GM23248 (cell line): ENCODE data around the gene ATP2B1.

Experiments used
- EZH2 ChIP-seq: fragments of 200-600 bp; sonication (generic); IDR thresholded peaks from 2 replicates; pipeline ENCODE4 v1.6.1; 2018; ENCODE audit warnings: antibody characterized with exemption, mild to moderate bottlenecking; ENCODE audit not compliant: insufficient read depth, poor library complexity, severe bottlenecking
- EZH2phosphoT487 ChIP-seq: fragments of 200-600 bp; sonication (generic); IDR thresholded peaks from 2 replicates; pipeline ENCODE4 v1.6.1; 2018; ENCODE audit warnings: antibody characterized with exemption, moderate library complexity, mild to moderate bottlenecking, low read depth; ENCODE audit not compliant: insufficient read depth

DNA sequence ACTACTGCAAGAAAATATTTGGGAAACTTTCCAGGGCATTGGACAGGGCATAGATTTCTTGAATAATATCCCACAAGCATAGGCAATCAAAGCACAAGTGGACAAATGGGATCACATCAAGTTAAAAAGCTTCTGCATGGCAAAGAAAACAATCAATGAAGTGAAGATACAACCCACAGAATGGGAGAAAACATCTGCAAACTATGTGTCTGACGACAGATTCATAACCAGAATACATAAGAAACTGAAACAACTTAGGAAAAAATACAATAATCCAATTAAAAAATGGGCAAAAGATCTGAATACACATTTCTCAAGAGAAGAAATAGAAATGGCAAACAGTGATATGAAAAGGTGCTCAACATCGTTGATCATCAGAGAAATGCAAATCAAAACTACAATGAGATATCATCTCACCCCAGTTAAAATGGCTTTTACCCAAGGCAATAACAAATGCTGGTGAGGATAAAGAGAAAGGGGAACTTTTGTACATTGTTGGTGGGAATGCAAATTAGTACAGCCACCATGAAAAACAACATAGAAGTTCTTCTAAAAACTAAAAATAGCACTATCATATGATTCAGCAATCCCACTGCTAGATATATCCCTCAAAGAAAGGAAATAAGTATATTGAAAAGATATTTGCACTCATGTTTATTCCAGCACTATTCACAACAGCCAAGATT lies 33.8 kb upstream of the ATP2B1 start:
- TF ChIP-seq EZH2 (no peak), EZH2phosphoT487 (no peak)
